Left renal pelvis (tissue), 4 donors: Measurements from ENCODE around the gene UBE2J2. TPM values are rescaled to one million over a fixed set of nuclear protein-coding genes. Genes with fewer than 3 reads are reported as not detected.

ENCODE experiments used
- DNase-seq, 4 donors: peaks; one replicate each; pipeline ENCODE4 v3.0.0-alpha.2; 2013; ENCODE audit warnings: low read depth in 4 of 4, low spot score in 3 of 4
- polyA plus RNA-seq, 4 donors: library from polyadenylated mRNA; unstranded; fragments of 120-200 nt; gene quantifications; one replicate each; pipeline ENCODE4 v1.2.1, GENCODE V29; 2013; ENCODE audit not compliant: insufficient read length in 4 of 4

The UBE2J2 gene
- polyA plus RNA-seq, 4 donors: 43.8 to 68.3 (median 49.3) TPM

GRCh38 chr1:1231400-1232207 lies 42.0 kb downstream of the UBE2J2 start, which contains the start of gene SDF4:
Gene SDF4 (minus strand): TSS chr1:1232001. CDS start chr1:1228772, 3,229 bp downstream.
- peak; percentile 86 to 93 (median 92) for DNase-seq

- DNase-seq: no peak
These were observed 42.8 kb downstream of the UBE2J2 start for GRCh38 chr1:1230656-1231399.

- no peak for DNase-seq
These were observed 43.9 kb downstream of the UBE2J2 start for GRCh38 chr1:1229770-1230169.

GRCh38 chr1:1228596-1229321 lies 44.9 kb downstream of the UBE2J2 start:
- DNase-seq: no peak

GRCh38 chr1:1228187-1228586 lies 45.5 kb downstream of the UBE2J2 start:
- DNase-seq: no peak

- no peak for DNase-seq
These were observed 46.3 kb downstream of the UBE2J2 start for GRCh38 chr1:1227386-1227785.

- no peak for DNase-seq
These were observed 46.9 kb downstream of the UBE2J2 start for GRCh38 chr1:1226566-1227362.

GRCh38 chr1:1225913-1226312 lies 47.7 kb downstream of the UBE2J2 start:
- DNase-seq: no peak

GRCh38 chr1:1225238-1225845 lies 48.3 kb downstream of the UBE2J2 start:
- no peak for DNase-seq

GRCh38 chr1:1223891-1224290 lies 49.8 kb downstream of the UBE2J2 start:
- no peak for DNase-seq

- DNase-seq: no peak
These were observed 50.3 kb downstream of the UBE2J2 start for GRCh38 chr1:1223321-1223720.

GRCh38 chr1:1222575-1223225 lies 51.0 kb downstream of the UBE2J2 start:
- DNase-seq: no peak

- no peak for DNase-seq
These were observed 51.6 kb downstream of the UBE2J2 start for GRCh38 chr1:1221887-1222574.

GRCh38 chr1:1220197-1220596 lies 53.5 kb downstream of the UBE2J2 start:
- no peak for DNase-seq

- no peak for DNase-seq
These were observed 54.3 kb downstream of the UBE2J2 start for GRCh38 chr1:1219341-1219740.

GRCh38 chr1:1218524-1219200 lies 55.0 kb downstream of the UBE2J2 start:
- DNase-seq: no peak

GRCh38 chr1:1217621-1218523 lies 55.8 kb downstream of the UBE2J2 start:
- DNase-seq: no peak
